Suprapubic skin (tissue), 4 donors: ENCODE results near the gene ATAD5. TPM values are rescaled to one million over a fixed set of nuclear protein-coding genes. Genes with fewer than 3 reads are reported as not detected.

Source experiments
- DNase-seq, 2 donors: peaks; one replicate each; pipeline ENCODE4 v3.0.0-alpha.2; 2019; ENCODE audit warnings: low spot score in 2 of 2
- H3K27ac ChIP-seq: fragments of 200-600 bp; sonication (generic); one replicate; pipeline ENCODE4 v1.5.1; 2019
- H3K27me3 ChIP-seq: fragments of 200-600 bp; sonication (generic); one replicate; pipeline ENCODE4 v1.5.1; 2019
- H3K36me3 ChIP-seq: fragments of 200-600 bp; sonication (generic); one replicate; pipeline ENCODE4 v1.5.1; 2019
- H3K4me1 ChIP-seq: fragments of 200-600 bp; sonication (generic); one replicate; pipeline ENCODE4 v1.5.1; 2019
- H3K4me3 ChIP-seq: fragments of 200-600 bp; sonication (generic); one replicate; pipeline ENCODE4 v1.5.1; 2019; ENCODE audit warnings: mild to moderate bottlenecking
- H3K9me3 ChIP-seq: fragments of 200-600 bp; sonication (generic); one replicate; pipeline ENCODE4 v1.5.1; 2019
- EP300 ChIP-seq: sonication (generic); formaldehyde crosslinking; IDR thresholded peaks from one replicate; pipeline ENCODE4 v1.6.1; 2017; ENCODE audit warnings: antibody characterized with exemption
- POLR2A ChIP-seq, 2 donors: fragments of 450-650 bp; IDR thresholded peaks; one replicate each; pipeline ENCODE4 v1.6.1; 2017; ENCODE audit warnings: antibody characterized with exemption in 2 of 2, mild to moderate bottlenecking in 2 of 2, moderate library complexity in 2 of 2
- POLR2AphosphoS5 ChIP-seq, 3 donors: sonication (generic); formaldehyde crosslinking; IDR thresholded peaks; one replicate each; pipeline ENCODE4 v1.6.1; 2017; ENCODE audit warnings: antibody characterized with exemption in 3 of 3
- WGBS: methylation state at CpG from one replicate; pipeline ENCODE4 v1.1.5; 2018; 5-methylcytosine and 5-hydroxymethylcytosine counted together
- total RNA-seq, 4 donors: library from RNA; depleted of rRNA; stranded (reverse); fragments of >200 nt; gene quantifications; one replicate each; pipeline ENCODE4 v1.1.0, GENCODE V29; 2016
- TF ChIP-seq, protein P1 (sequence below), 2 donors: fragments of 200-600 bp in 1 of 2; fragments of 450-650 bp in 1 of 2; sonication (generic) in 1 of 2; IDR thresholded peaks; one replicate each; pipeline ENCODE4 v1.5.1; 2016 to 2019; ENCODE audit warnings: antibody characterized with exemption in 2 of 2, mild to moderate bottlenecking in 1 of 2, moderate library complexity in 1 of 2

ATAD5 gene
- total RNA-seq, 4 donors from 2014 or later: 1.3 to 4.0 (median 2.3) TPM

DNA sequence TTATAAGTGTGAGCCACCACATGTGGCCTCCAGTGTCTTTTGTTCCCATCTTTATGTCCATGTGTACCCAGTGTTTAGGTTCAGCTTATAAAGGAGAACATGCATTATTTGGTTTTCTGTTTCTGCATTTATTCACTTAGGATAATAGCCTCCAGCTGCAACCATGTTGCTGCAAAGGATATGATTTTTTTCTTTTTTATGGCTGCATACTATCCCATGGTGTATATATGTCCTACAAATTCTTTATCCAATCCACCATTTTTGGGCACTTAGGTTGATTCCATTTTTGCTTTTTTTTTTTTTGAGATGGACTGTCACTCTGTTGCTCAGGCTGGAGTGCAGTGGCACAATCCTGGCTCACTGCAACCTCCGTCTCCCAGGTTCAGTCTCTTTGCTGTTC lies 32.9 kb downstream of the ATAD5 start:
- 100% methylated on average over 1 of the region's 1 CpG for WGBS
- Histone ChIP-seq H3K27ac (no peak overlapping the region), H3K9me3 (no peaks in the 10 kb centered on the region), H3K4me3 (no peak overlapping the region), H3K27me3 (no peaks in the 10 kb centered on the region), H3K4me1 (no peaks in the 10 kb centered on the region), H3K36me3 (peaks cover 8% of the 10 kb centered on the region)
- no peak for DNase-seq
- TF ChIP-seq POLR2A (IDR thresholded peaks at IDR 0.05) (no peak), POLR2AphosphoS5 (IDR thresholded peaks at IDR 0.05) (no peak), EP300 (no peak)
- TF ChIP-seq, protein P1, sequence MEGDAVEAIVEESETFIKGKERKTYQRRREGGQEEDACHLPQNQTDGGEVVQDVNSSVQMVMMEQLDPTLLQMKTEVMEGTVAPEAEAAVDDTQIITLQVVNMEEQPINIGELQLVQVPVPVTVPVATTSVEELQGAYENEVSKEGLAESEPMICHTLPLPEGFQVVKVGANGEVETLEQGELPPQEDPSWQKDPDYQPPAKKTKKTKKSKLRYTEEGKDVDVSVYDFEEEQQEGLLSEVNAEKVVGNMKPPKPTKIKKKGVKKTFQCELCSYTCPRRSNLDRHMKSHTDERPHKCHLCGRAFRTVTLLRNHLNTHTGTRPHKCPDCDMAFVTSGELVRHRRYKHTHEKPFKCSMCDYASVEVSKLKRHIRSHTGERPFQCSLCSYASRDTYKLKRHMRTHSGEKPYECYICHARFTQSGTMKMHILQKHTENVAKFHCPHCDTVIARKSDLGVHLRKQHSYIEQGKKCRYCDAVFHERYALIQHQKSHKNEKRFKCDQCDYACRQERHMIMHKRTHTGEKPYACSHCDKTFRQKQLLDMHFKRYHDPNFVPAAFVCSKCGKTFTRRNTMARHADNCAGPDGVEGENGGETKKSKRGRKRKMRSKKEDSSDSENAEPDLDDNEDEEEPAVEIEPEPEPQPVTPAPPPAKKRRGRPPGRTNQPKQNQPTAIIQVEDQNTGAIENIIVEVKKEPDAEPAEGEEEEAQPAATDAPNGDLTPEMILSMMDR (IDR thresholded peaks at IDR 0.05): no peak

DNA sequence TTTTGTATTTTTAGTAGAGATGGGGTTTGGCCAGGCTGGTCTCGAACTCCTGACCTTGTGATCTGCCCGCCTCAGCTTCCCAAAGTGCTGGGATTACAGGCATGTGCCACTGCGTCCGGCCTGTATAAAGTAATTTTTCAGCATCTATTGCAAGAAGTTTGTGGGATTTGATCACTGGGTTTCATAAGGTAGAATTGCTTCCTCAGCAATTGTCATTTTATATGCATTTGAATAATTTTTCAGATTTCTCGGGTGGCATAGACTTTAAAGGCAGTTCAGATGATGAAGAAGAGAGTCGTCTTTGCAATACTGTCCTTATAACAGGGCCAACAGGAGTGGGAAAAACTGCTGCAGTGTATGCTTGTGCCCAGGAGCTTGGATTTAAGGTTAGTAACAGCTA lies 37.2 kb downstream of the ATAD5 start:
- WGBS: 99% methylated on average over 6 of the region's 6 CpGs
- H3K36me3 ChIP-seq: peaks cover 14% of the 10 kb centered on the region
- TF ChIP-seq POLR2AphosphoS5 (IDR thresholded peaks at IDR 0.05): no peak
- TF ChIP-seq EP300: no peak
- TF ChIP-seq, protein P1 (IDR thresholded peaks at IDR 0.05): no peak
- TF ChIP-seq POLR2A (IDR thresholded peaks at IDR 0.05): no peak
- no peak overlapping the region for H3K27ac ChIP-seq
- no peak for DNase-seq
- no peak overlapping the region for H3K4me3 ChIP-seq
- no peaks in the 10 kb centered on the region for H3K27me3 ChIP-seq
- H3K4me1 ChIP-seq: no peaks in the 10 kb centered on the region
- no peaks in the 10 kb centered on the region for H3K9me3 ChIP-seq

DNA sequence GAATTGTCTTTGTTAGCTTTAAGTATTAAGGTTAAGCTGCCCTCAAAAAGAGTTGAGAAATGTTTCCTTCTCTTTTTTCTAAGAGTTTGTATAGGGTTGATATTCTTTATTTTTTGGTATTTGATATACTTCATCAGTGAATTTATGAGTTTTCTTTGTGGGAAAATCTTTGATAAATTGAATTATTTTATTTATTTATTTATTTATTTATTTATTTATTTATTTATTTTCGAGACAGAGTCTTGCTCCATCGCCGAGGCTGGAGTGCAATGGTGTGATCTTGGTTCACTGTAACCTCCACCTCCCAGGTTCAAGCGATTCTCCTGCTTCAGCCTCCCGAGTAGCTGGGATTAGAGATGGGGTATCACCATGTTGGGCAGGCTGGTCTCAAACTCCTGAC lies 54.4 kb downstream of the ATAD5 start:
- H3K9me3 ChIP-seq: no peaks in the 10 kb centered on the region
- WGBS: 99% methylated on average over 5 of the region's 5 CpGs
- H3K4me3 ChIP-seq: no peak overlapping the region
- TF ChIP-seq POLR2AphosphoS5 (IDR thresholded peaks at IDR 0.05): no peak
- TF ChIP-seq, protein P1 (IDR thresholded peaks at IDR 0.05): no peak
- no peak for TF ChIP-seq POLR2A (IDR thresholded peaks at IDR 0.05)
- TF ChIP-seq EP300: no peak
- H3K27me3 ChIP-seq: no peaks in the 10 kb centered on the region
- no peak for DNase-seq
- peaks cover 4% of the 10 kb centered on the region for H3K36me3 ChIP-seq
- H3K4me1 ChIP-seq: no peaks in the 10 kb centered on the region
- no peak overlapping the region for H3K27ac ChIP-seq

DNA sequence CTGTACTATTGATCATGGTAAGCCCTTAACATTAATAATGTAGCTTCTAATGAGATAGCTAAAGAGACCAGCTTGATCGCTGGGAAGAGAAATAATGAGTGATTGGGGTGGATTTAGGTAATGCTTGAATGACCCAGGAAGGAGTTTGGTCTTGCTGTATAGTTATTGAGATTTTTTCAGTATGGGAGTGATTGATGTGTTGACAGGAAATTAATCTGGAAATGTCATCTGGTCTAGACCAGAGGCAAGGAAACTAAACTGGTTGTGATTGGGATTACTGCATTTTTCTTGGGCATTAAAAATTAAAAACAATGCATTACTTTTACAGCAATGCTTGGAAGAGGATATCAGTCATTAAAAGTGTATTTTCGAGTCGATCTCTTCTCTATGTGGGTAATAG lies 62.5 kb downstream of the ATAD5 start:
- 90% methylated on average over 3 of the region's 3 CpGs for WGBS
- Histone ChIP-seq H3K4me3 (no peak overlapping the region), H3K9me3 (no peaks in the 10 kb centered on the region), H3K4me1 (no peaks in the 10 kb centered on the region), H3K27ac (no peak overlapping the region), H3K36me3 (peaks cover 30% of the 10 kb centered on the region), H3K27me3 (no peaks in the 10 kb centered on the region)
- no peak for DNase-seq
- TF ChIP-seq, protein P1 (IDR thresholded peaks at IDR 0.05): no peak
- TF ChIP-seq POLR2A (IDR thresholded peaks at IDR 0.05): no peak
- TF ChIP-seq POLR2AphosphoS5 (IDR thresholded peaks at IDR 0.05): no peak

DNA sequence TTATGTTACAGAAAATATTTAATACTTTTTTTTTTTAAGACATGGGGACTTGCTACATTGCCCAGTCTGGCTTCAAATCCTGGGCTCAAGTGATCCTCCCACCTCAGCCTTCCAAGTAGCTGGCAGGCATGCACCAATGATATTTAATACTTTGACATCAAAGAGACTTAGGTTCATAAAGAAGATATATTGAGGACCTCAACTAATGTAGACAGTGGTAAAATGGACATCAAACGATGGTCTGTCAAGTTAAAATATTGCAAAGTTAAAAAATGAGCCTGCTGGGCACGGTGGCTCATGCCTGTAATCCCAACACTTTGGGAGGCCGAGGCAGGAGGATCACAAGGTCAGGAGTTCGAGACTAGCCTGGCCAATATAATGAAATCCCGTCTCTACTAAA lies 65.5 kb downstream of the ATAD5 start:
- no peak overlapping the region for H3K27ac ChIP-seq
- no peaks in the 10 kb centered on the region for H3K4me1 ChIP-seq
- 86% methylated on average over 5 of the region's 5 CpGs for WGBS
- no peak for DNase-seq
- H3K27me3 ChIP-seq: no peaks in the 10 kb centered on the region
- H3K4me3 ChIP-seq: no peak overlapping the region
- no peaks in the 10 kb centered on the region for H3K9me3 ChIP-seq
- H3K36me3 ChIP-seq: peaks cover 51% of the 10 kb centered on the region
- TF ChIP-seq, protein P1 (IDR thresholded peaks at IDR 0.05): no peak
- no peak for TF ChIP-seq EP300
- no peak for TF ChIP-seq POLR2AphosphoS5 (IDR thresholded peaks at IDR 0.05)
- TF ChIP-seq POLR2A (IDR thresholded peaks at IDR 0.05): no peak
